Type B pancreatic cell (in vitro differentiated cells): Measurements from ENCODE around the gene TOP3B. TPM values are rescaled to one million over a fixed set of nuclear protein-coding genes. Genes with fewer than 3 reads are reported as not detected.

ENCODE experiments used
- DNase-seq: peaks from one replicate; pipeline ENCODE4 v3.0.0; 2021; ENCODE audit warnings: mixed read lengths; ENCODE audit not compliant: unreplicated experiment; ENCODE audit errors: extremely low spot score
- H3K27ac Mint-ChIP-seq: 2 replicates; pipeline ENCODE4 v1.8.0; 2021; ENCODE audit warnings: mild to moderate bottlenecking, mixed read lengths
- H3K27me3 Mint-ChIP-seq: 2 replicates; pipeline ENCODE4 v1.8.0; 2021; ENCODE audit warnings: mixed read lengths
- H3K36me3 Mint-ChIP-seq: 2 replicates; pipeline ENCODE4 v1.8.0; 2021; ENCODE audit warnings: mixed read lengths
- H3K4me1 Mint-ChIP-seq: one replicate; pipeline ENCODE4 v1.8.0; 2021; ENCODE audit warnings: mixed read lengths; ENCODE audit not compliant: unreplicated experiment
- H3K4me3 Mint-ChIP-seq: 2 replicates; pipeline ENCODE4 v1.8.0; 2021; ENCODE audit warnings: mild to moderate bottlenecking, mixed read lengths
- H3K9me3 Mint-ChIP-seq: 2 replicates; pipeline ENCODE4 v1.8.0; 2021; ENCODE audit warnings: mixed read lengths
- total RNA-seq: library from RNA; stranded (reverse); gene quantifications from 2 replicates; pipeline ENCODE4 v1.2.1, GENCODE V29; 2021; ENCODE audit warnings: low replicate concordance
- TF ChIP-seq, protein P1 (sequence below): fragments of 200-600 bp; sonication (generic); conservative IDR thresholded peaks from 2 replicates; pipeline ENCODE4 v1.5.0; 2021; ENCODE audit warnings: antibody characterized with exemption, mild to moderate bottlenecking

Gene TOP3B
- total RNA-seq, 1 donor from 2014 or later, result 66.3 TPM

DNA sequence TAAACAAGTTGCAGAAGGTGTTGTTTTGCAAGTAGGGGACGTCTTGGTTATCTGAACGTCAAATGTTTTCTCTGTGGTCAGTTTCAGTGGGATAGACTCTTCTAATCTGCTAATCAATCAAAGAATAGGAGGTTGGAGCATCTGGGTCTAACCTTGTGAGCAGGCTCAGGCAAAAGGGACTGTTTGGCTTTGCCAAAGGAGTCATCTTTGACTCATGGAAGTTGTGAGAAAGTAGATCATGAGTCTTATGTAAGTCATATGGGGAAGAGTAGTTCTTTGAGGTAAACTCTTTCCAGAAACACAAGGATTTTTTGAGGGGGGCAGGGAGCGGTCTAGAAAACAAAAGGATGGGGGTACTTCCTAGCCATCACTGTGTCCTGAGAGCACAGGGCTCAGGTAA, 27.1 kb upstream of the TOP3B start:
- Mint-ChIP-seq H3K9me3 (peaks cover 5% of the 10 kb centered on the region), H3K4me3 (no peak overlapping the region), H3K4me1 (no peaks in the 10 kb centered on the region), H3K27me3 (peaks cover 20% of the 10 kb centered on the region), H3K27ac (no peak overlapping the region), H3K36me3 (no peaks in the 10 kb centered on the region)
- TF ChIP-seq, protein P1, sequence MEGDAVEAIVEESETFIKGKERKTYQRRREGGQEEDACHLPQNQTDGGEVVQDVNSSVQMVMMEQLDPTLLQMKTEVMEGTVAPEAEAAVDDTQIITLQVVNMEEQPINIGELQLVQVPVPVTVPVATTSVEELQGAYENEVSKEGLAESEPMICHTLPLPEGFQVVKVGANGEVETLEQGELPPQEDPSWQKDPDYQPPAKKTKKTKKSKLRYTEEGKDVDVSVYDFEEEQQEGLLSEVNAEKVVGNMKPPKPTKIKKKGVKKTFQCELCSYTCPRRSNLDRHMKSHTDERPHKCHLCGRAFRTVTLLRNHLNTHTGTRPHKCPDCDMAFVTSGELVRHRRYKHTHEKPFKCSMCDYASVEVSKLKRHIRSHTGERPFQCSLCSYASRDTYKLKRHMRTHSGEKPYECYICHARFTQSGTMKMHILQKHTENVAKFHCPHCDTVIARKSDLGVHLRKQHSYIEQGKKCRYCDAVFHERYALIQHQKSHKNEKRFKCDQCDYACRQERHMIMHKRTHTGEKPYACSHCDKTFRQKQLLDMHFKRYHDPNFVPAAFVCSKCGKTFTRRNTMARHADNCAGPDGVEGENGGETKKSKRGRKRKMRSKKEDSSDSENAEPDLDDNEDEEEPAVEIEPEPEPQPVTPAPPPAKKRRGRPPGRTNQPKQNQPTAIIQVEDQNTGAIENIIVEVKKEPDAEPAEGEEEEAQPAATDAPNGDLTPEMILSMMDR, result no peak
- no peak for DNase-seq

- TF ChIP-seq, protein P1, result no peak
- Mint-ChIP-seq H3K27me3 (peaks cover 32% of the 10 kb centered on the region), H3K4me1 (no peaks in the 10 kb centered on the region), H3K4me3 (no peak overlapping the region), H3K36me3 (no peaks in the 10 kb centered on the region), H3K27ac (no peak overlapping the region), H3K9me3 (no peaks in the 10 kb centered on the region)
- DNase-seq, result no peak
Measured at GRCh38 chr22:22006596-22006990, 24.0 kb upstream of the TOP3B start.

DNA sequence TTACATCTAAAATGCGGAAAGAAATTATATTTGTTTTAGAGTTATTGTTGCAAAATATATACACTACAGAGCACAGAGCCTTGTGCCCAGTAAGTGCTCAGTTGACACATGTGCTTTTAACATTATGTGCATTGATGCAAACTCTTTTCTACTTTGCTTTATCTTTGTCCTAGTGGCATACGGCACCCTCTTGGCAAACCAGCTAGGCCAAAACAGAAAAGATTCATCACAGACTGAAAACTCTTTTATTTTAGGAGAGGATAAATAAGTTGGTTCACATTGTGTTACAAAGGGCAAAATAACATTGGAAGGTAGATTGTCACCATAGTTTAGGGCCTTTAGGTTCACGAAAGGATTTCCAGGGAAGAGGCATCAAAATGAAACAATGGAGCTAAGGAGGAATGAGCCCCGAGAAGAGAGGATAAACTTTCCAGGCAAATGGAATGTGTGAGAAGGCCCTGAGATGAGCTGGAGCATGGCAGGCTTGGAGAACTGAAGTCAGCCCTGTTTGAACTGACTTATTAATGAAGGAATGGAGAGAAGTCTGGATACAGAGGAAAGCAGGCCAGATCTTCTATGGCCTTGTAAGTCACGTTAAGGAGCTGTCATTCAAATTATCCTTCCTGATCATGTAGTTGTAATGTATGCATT, 23.5 kb upstream of the TOP3B start:
- no peaks in the 10 kb centered on the region for H3K36me3 Mint-ChIP-seq
- no peak overlapping the region for H3K4me3 Mint-ChIP-seq
- no peak for DNase-seq
- H3K9me3 Mint-ChIP-seq, result no peaks in the 10 kb centered on the region
- no peak overlapping the region for H3K27ac Mint-ChIP-seq
- H3K4me1 Mint-ChIP-seq, result no peaks in the 10 kb centered on the region
- peaks cover 36% of the 10 kb centered on the region for H3K27me3 Mint-ChIP-seq
- TF ChIP-seq, protein P1, result no peak

- TF ChIP-seq, protein P1, result no peak
- peaks cover 38% of the 10 kb centered on the region for H3K27me3 Mint-ChIP-seq
- no peak overlapping the region for H3K4me3 Mint-ChIP-seq
- H3K9me3 Mint-ChIP-seq, result no peaks in the 10 kb centered on the region
- DNase-seq, result no peak
- H3K4me1 Mint-ChIP-seq, result no peaks in the 10 kb centered on the region
- H3K36me3 Mint-ChIP-seq, result no peaks in the 10 kb centered on the region
- no peak overlapping the region for H3K27ac Mint-ChIP-seq
Measured at GRCh38 chr22:22003233-22003632, 20.6 kb upstream of the TOP3B start.

GRCh38 chr22:22002526-22003055, 20.0 kb upstream of the TOP3B start:
- no peak overlapping the region for H3K27ac Mint-ChIP-seq
- no peaks in the 10 kb centered on the region for H3K36me3 Mint-ChIP-seq
- DNase-seq, result no peak
- TF ChIP-seq, protein P1, result no peak
- peaks cover 44% of the 10 kb centered on the region for H3K27me3 Mint-ChIP-seq
- H3K9me3 Mint-ChIP-seq, result no peaks in the 10 kb centered on the region
- no peaks in the 10 kb centered on the region for H3K4me1 Mint-ChIP-seq
- no peak overlapping the region for H3K4me3 Mint-ChIP-seq
